ENCODE data around the gene NACC2. TPM values are rescaled to one million over a fixed set of nuclear protein-coding genes. Genes with fewer than 3 reads are reported as not detected.
A peak's percentile ranks its signal among the peaks of the same experiment; 100 is the strongest.

Gene NACC2
- total and polyA plus RNA-seq, 2 of the 8 experiments (the other 6 are each of a cell fraction or from before 2014, with no cell fraction given), result 8.3 to 14.0 TPM

- H4K20me1 ChIP-seq (replicated peaks in 1 of 2; ENCODE audit: control insufficient read depth in 1 of 2, insufficient read depth in 2 of 2, low read length in 2 of 2), result peaks cover 0 to 6% of the 10 kb centered on the region in 2 experiments
- peaks cover 0 to 2% (median 0%) of the 10 kb centered on the region in 4 experiments; a peak in 2 of 7 replicates for H3K27me3 ChIP-seq (replicated peaks in 1 of 4; ENCODE audit: control insufficient read depth in 3 of 4, extremely low read depth in 1 of 4, insufficient read depth in 3 of 4, low read length in 3 of 4)
- peaks cover 3 to 48% (median 19%) of the 10 kb centered on the region in 4 experiments for H3K4me1 ChIP-seq (replicated peaks in 1 of 4; ENCODE audit: control insufficient read depth in 3 of 4, insufficient read depth in 4 of 4, low read length in 3 of 4)
- peak overlapping the region; percentile 80; the same call in 1 of the 2 replicates for H2BK12ac ChIP-seq (ENCODE audit: low read depth, low read length)
- H3K36me3 ChIP-seq (ENCODE audit: control insufficient read depth in 2 of 4, insufficient read depth in 4 of 4, low read length in 3 of 4), result peaks cover 0 to 7% (median 0%) of the 10 kb centered on the region in 4 experiments; a peak in 2 of 8 replicates
- H3K79me1 ChIP-seq (ENCODE audit: low read depth, low read length), result no peaks in the 10 kb centered on the region; the same call in 1 of the 2 replicates
- H2AFZ ChIP-seq (ENCODE audit: low read length), result no peak overlapping the region
- H2AK5ac ChIP-seq (ENCODE audit: low read depth, low read length), result no peak overlapping the region; the same call in 1 of the 2 replicates
- ChIA-PET CTCF (ENCODE audit: partially characterized antibody) (interaction anchor here (0.7 to 1.6 kb wide), 2 partner anchors 60 to 83 kb away, joined by 3 to 6 read pairs; no protein-coding TSS in a partner anchor), POLR2A (ENCODE audit: partially characterized antibody) (interaction anchor here (0.7 to 1.7 kb wide), 7 partner anchors 8 to 67 kb away, joined by 3 to 9 read pairs (median 5); partner anchors contain the start of gene NACC2)
- H3K4ac ChIP-seq (replicated peaks; ENCODE audit: insufficient read length, low read depth, low read length), result peak overlapping the region; percentile 4
- no peaks in the 10 kb centered on the region for H3K9me3 ChIP-seq (ENCODE audit: insufficient read depth in 2 of 2, low read depth in 1 of 2, low read length in 1 of 2)
- peak overlapping the region; percentile 45 for H4K91ac ChIP-seq (replicated peaks; ENCODE audit: insufficient read length, low read length)
- H2BK5ac ChIP-seq (ENCODE audit: low read depth, low read length), result 0 out of 2 replicates have a peak overlapping the region, but pooled peaks have one; percentile 52
- peak overlapping the region; percentile 95; the same call in 1 of the 2 replicates for H3K18ac ChIP-seq (ENCODE audit: extremely low read depth, low read length)
- no peak overlapping the region for H3K27ac ChIP-seq (ENCODE audit: low read depth, low read length)
- H3K14ac ChIP-seq (ENCODE audit: insufficient read length), result no peak overlapping the region
- H3K23me2 ChIP-seq (ENCODE audit: low read depth, low read length), result peaks cover 14% of the 10 kb centered on the region; the same call in 1 of the 2 replicates
- FAIRE-seq (no peak), DNase-seq (ENCODE audit: low read depth in 1 of 2, low spot score in 2 of 2) (peak in 1 of 2 experiments; percentile 70)
- H2BK120ac ChIP-seq (replicated peaks; ENCODE audit: low read depth, low read length), result peak overlapping the region; percentile 77
- no peak overlapping the region; the same call in 1 of the 2 replicates for H4K8ac ChIP-seq (ENCODE audit: extremely low read depth, insufficient read depth, low read length)
- no peak overlapping the region for H2BK20ac ChIP-seq (ENCODE audit: low read length)
- H3K4me3 ChIP-seq (ENCODE audit: extremely low read depth in 1 of 4, insufficient read depth in 2 of 4, low read depth in 3 of 4, low read length in 4 of 4), result peak overlapping the region; percentile 48 to 72 (median 60); a peak in 7 of 8 replicates
- H3K56ac ChIP-seq (replicated peaks; ENCODE audit: insufficient read length, low read depth, low read length), result no peak overlapping the region
- TF ChIP-seq RNF2 (IDR thresholded peaks at IDR 0.05; ENCODE audit: borderline replicate concordance, low read depth, low read length, missing control alignments, poor library complexity, severe bottlenecking), result peak; percentile 17
- no peak for TF ChIP-seq RAD21 (IDR thresholded peaks at IDR 0.05 in 1 of 2, conservative IDR thresholded peaks at IDR 0.05 in 1 of 2; ENCODE audit: low read depth in 2 of 2, low read length in 2 of 2)
- TF ChIP-seq POU5F1 (IDR thresholded peaks at IDR 0.05; ENCODE audit: low read depth, low read length), result no peak
- no peak for TF ChIP-seq JUND (IDR thresholded peaks at IDR 0.05; ENCODE audit: low read length)
- TF ChIP-seq, protein P1, sequence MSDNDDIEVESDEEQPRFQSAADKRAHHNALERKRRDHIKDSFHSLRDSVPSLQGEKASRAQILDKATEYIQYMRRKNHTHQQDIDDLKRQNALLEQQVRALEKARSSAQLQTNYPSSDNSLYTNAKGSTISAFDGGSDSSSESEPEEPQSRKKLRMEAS (IDR thresholded peaks at IDR 0.05), result peak; percentile 34; the same call in 1 of the 2 replicates
- TF ChIP-seq, protein P2, sequence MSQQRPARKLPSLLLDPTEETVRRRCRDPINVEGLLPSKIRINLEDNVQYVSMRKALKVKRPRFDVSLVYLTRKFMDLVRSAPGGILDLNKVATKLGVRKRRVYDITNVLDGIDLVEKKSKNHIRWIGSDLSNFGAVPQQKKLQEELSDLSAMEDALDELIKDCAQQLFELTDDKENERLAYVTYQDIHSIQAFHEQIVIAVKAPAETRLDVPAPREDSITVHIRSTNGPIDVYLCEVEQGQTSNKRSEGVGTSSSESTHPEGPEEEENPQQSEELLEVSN (IDR thresholded peaks at IDR 0.05), result 0 out of 2 replicates have a peak, but pooled peaks have one; percentile 29
- H3K4me2 ChIP-seq (ENCODE audit: insufficient read depth in 1 of 2, low read depth in 2 of 2, low read length in 2 of 2), result peak overlapping the region; percentile 50 to 83
- no peaks in the 10 kb centered on the region; a peak in 2 of 4 replicates for H3K79me2 ChIP-seq (ENCODE audit: control insufficient read depth in 1 of 2, insufficient read depth in 2 of 2, low read length in 2 of 2)
- WGBS, 2 experiments (ENCODE audit: extremely low coverage in 1 of 2, insufficient coverage in 1 of 2, insufficient read length in 1 of 2, insufficient replicate concordance in 2 of 2, low coverage in 1 of 2, low lambda C conversion rate in 2 of 2, missing lambda C conversion rate in 1 of 2), result 73% methylated on average over 14 of the region's 36 CpGs; no CpG with 5 or more reads in 1 of the 2 experiments
- H3K23ac ChIP-seq (ENCODE audit: insufficient read length), result no peak overlapping the region
- H2BK15ac ChIP-seq (ENCODE audit: low read length), result peak overlapping the region; percentile 2; the same call in 1 of the 2 replicates
- no peak overlapping the region for H3K9ac ChIP-seq (replicated peaks in 1 of 4; ENCODE audit: extremely low read depth in 1 of 4, low read depth in 3 of 4, low read length in 3 of 4)
- peak overlapping the region; percentile 25 for H4K5ac ChIP-seq (ENCODE audit: insufficient read length, low read depth, low read length)
These were observed 44.8 kb downstream of the NACC2 start for GRCh38 chr9:136050266-136050700.
